ENCODE data around the gene PALLD. TPM values are rescaled to one million over a fixed set of nuclear protein-coding genes. Genes with fewer than 3 reads are reported as not detected.

PALLD gene
- total and polyA plus RNA-seq, 2 of the 13 experiments (the other 11 are each of a cell fraction or from before 2014, with no cell fraction given), result 0.50 to 1.5 TPM

DNA sequence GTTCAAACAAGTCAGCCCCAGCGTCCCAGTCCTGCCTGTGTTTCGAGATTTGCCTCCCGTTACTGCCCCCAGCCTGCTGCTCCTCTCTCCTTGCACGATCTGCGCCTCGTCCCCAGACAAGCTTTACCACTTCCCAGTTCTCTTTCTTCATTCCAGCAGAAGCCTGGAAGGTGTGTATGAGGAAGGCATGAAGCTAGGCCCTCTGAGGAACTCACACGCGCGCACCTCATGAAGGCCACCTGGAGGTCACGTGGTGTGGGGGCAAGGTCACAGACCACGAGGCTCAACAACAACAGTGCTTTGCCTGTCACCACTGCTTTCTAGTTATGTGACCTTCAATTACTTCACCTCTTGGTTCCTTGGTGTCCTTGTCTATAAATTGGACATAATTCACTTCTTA is 181.0 kb downstream of the PALLD start:
- FAIRE-seq, result no peak
- intact Hi-C loops (cut with micrococcal nuclease; ENCODE audit: unreplicated experiment), result no loop called here
- Histone ChIP-seq H3K27ac (ENCODE audit: extremely low read length, insufficient read depth, low read length) (no peak overlapping the region), H3K36me3 (replicated peaks in 1 of 2; ENCODE audit: control insufficient read depth in 1 of 2, insufficient read depth in 2 of 2, low read length in 2 of 2) (no peaks in the 10 kb centered on the region), H3K27me3 (ENCODE audit: control insufficient read depth in 1 of 2, insufficient read depth in 2 of 2, low read length in 2 of 2) (peaks cover 0 to 1% of the 10 kb centered on the region in 2 experiments; a peak in 2 of 5 replicates), H3K4me2 (ENCODE audit: low read depth, low read length) (0 out of 2 replicates have a peak overlapping the region, but pooled peaks have one; percentile 24), H3K9me3 (ENCODE audit: low read length) (no peaks in the 10 kb centered on the region), H4K20me1 (ENCODE audit: insufficient read depth, low read length) (no peaks in the 10 kb centered on the region), H3K4me1 (ENCODE audit: insufficient read depth, low read length) (peaks cover 28% of the 10 kb centered on the region), H3K9ac (ENCODE audit: insufficient read depth, low read depth, low read length) (no peak overlapping the region), H3K4me3 (replicated peaks in 1 of 3; ENCODE audit: insufficient read depth in 1 of 3, low read depth in 2 of 3, low read length in 3 of 3) (no peak overlapping the region), H3K79me2 (ENCODE audit: insufficient read depth, low read length) (no peaks in the 10 kb centered on the region), H2AFZ (ENCODE audit: low read length) (no peak overlapping the region)
- ChIA-PET CTCF (ENCODE audit: low intra/inter-chr PET ratio, low total read pairs) (no interaction called here), POLR2A (no interaction called here)
- in situ Hi-C loops (cut with HindIII; ENCODE audit: extremely low pct_ligation_motif_present, low pct_unique_long_range_greater_than_20kb), result no loop called here
- DNase-seq (ENCODE audit: low spot score), result peak; percentile 10
- BruUV-seq (replicated peaks), result no TSS peak
- 47% methylated on average over 10 of the region's 11 CpGs for WGBS (ENCODE audit: low lambda C conversion rate)
- ATAC-seq, result peak; percentile 58
- TF ChIP-seq ZNF24 (IDR thresholded peaks at IDR 0.05), result no peak
- no peak for TF ChIP-seq ARHGAP35 (CRISPR knock-in tag; IDR thresholded peaks at IDR 0.05; ENCODE audit: borderline replicate concordance)
- peak; percentile 38; the same call in 1 of the 2 replicates for TF ChIP-seq ZFX (CRISPR knock-in tag; IDR thresholded peaks at IDR 0.05; ENCODE audit: low read depth)
- 0 out of 2 replicates have a peak, but pooled peaks have one; percentile 59 for TF ChIP-seq ZMAT3 (CRISPR knock-in tag; conservative IDR thresholded peaks at IDR 0.05)
- TF ChIP-seq, protein P1, sequence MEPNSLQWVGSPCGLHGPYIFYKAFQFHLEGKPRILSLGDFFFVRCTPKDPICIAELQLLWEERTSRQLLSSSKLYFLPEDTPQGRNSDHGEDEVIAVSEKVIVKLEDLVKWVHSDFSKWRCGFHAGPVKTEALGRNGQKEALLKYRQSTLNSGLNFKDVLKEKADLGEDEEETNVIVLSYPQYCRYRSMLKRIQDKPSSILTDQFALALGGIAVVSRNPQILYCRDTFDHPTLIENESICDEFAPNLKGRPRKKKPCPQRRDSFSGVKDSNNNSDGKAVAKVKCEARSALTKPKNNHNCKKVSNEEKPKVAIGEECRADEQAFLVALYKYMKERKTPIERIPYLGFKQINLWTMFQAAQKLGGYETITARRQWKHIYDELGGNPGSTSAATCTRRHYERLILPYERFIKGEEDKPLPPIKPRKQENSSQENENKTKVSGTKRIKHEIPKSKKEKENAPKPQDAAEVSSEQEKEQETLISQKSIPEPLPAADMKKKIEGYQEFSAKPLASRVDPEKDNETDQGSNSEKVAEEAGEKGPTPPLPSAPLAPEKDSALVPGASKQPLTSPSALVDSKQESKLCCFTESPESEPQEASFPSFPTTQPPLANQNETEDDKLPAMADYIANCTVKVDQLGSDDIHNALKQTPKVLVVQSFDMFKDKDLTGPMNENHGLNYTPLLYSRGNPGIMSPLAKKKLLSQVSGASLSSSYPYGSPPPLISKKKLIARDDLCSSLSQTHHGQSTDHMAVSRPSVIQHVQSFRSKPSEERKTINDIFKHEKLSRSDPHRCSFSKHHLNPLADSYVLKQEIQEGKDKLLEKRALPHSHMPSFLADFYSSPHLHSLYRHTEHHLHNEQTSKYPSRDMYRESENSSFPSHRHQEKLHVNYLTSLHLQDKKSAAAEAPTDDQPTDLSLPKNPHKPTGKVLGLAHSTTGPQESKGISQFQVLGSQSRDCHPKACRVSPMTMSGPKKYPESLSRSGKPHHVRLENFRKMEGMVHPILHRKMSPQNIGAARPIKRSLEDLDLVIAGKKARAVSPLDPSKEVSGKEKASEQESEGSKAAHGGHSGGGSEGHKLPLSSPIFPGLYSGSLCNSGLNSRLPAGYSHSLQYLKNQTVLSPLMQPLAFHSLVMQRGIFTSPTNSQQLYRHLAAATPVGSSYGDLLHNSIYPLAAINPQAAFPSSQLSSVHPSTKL (CRISPR knock-in tag; IDR thresholded peaks at IDR 0.05), result peak; percentile 64
- no peak for TF ChIP-seq FOXP1 (IDR thresholded peaks at IDR 0.05)
- peak; percentile 6; the same call in 1 of the 2 replicates for TF ChIP-seq FOXP1 (CRISPR knock-in tag; IDR thresholded peaks at IDR 0.05)
- peak; percentile 39; the same call in 1 of the 2 replicates for TF ChIP-seq ZNF616 (CRISPR knock-in tag; IDR thresholded peaks at IDR 0.05; ENCODE audit: low read depth)
- TF ChIP-seq BHLHE40 (IDR thresholded peaks at IDR 0.05; ENCODE audit: low read length), result 0 out of 2 replicates have a peak, but pooled peaks have one; percentile 16
- peak; percentile 49; the same call in 1 of the 2 replicates for TF ChIP-seq MYC (CRISPR knock-in tag; IDR thresholded peaks at IDR 0.05; ENCODE audit: borderline replicate concordance)
- TF ChIP-seq, protein P2, sequence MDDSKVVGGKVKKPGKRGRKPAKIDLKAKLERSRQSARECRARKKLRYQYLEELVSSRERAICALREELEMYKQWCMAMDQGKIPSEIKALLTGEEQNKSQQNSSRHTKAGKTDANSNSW (CRISPR knock-in tag; IDR thresholded peaks at IDR 0.05; ENCODE audit: borderline replicate concordance), result no peak
- TF ChIP-seq, protein P3, sequence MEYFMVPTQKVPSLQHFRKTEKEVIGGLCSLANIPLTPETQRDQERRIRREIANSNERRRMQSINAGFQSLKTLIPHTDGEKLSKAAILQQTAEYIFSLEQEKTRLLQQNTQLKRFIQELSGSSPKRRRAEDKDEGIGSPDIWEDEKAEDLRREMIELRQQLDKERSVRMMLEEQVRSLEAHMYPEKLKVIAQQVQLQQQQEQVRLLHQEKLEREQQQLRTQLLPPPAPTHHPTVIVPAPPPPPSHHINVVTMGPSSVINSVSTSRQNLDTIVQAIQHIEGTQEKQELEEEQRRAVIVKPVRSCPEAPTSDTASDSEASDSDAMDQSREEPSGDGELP (IDR thresholded peaks at IDR 0.05; ENCODE audit: borderline replicate concordance, low read depth), result no peak
- TF ChIP-seq, protein P4, sequence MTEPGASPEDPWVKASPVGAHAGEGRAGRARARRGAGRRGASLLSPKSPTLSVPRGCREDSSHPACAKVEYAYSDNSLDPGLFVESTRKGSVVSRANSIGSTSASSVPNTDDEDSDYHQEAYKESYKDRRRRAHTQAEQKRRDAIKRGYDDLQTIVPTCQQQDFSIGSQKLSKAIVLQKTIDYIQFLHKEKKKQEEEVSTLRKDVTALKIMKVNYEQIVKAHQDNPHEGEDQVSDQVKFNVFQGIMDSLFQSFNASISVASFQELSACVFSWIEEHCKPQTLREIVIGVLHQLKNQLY (CRISPR knock-in tag; IDR thresholded peaks at IDR 0.05), result peak; percentile 84; the same call in 1 of the 2 replicates
- TF ChIP-seq TGIF2 (CRISPR knock-in tag; IDR thresholded peaks at IDR 0.05), result 0 out of 2 replicates have a peak, but pooled peaks have one; percentile 30
- TF ChIP-seq, protein P5, sequence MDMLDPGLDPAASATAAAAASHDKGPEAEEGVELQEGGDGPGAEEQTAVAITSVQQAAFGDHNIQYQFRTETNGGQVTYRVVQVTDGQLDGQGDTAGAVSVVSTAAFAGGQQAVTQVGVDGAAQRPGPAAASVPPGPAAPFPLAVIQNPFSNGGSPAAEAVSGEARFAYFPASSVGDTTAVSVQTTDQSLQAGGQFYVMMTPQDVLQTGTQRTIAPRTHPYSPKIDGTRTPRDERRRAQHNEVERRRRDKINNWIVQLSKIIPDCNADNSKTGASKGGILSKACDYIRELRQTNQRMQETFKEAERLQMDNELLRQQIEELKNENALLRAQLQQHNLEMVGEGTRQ (IDR thresholded peaks at IDR 0.05; ENCODE audit: low read depth, low read length), result peak; percentile 79
- TF ChIP-seq, protein P5 (CRISPR knock-in tag; IDR thresholded peaks at IDR 0.05; ENCODE audit: borderline replicate concordance), result peak; percentile 55; the same call in 1 of the 2 replicates
